ENCODE measurements around the gene KLHL25.

The KLHL25 gene

DNA sequence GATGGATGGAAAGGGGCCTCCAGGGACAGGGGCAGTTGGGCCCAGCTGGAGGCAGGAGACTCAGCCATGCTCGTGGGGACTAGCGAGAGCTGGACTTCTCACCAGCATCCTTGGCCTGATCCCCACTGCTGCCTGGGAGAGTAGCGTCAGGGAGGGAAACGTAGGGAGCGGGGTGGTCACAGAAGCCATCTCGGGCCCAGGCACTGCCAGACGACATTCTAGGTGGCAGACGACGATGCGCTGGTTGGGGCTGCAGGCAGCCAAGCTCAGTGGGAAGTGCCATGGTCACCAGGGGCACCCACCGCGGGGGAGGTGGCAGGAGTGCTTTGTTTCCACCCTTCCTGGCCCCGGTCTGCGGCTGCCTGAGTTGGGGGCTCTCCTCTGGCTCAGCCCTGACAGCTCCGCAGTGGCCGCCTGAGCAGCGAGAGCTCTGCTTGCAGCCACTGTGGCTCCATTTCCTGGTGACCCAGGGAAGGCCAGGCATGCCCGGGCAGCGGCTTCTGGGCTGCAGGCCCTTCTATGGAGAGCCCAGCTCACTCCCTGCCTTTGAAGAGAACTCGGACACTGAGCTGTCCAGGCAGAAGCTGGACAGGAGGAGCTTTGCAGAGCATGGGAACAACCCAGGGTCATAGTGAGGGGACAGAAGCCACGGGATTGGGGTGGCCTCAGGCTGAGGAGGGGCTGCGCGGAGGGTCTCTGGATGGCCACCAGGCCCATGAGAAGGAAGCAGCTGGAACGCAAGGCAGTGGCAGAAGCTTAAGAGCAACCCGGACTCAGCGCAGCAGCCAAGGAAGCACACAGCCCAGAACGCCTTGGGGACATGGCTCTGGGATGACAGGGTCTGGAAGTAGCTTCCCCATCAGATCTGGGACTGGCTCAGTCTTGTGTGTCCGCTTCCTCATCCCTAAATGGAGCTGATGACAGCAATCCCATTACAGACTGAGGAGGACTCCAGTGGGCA is 30.8 kb downstream of the KLHL25 start:
- DNase-seq (ENCODE audit: low read depth, low spot score), result no peak
- no peak overlapping the region for H3K4me3 ChIP-seq (ENCODE audit: low read length)

GRCh38 chr15:85763157-85763556 is 31.6 kb downstream of the KLHL25 start:
- no peak overlapping the region for H3K4me3 ChIP-seq (ENCODE audit: low read length)
- DNase-seq (ENCODE audit: low read depth, low spot score), result no peak

DNA sequence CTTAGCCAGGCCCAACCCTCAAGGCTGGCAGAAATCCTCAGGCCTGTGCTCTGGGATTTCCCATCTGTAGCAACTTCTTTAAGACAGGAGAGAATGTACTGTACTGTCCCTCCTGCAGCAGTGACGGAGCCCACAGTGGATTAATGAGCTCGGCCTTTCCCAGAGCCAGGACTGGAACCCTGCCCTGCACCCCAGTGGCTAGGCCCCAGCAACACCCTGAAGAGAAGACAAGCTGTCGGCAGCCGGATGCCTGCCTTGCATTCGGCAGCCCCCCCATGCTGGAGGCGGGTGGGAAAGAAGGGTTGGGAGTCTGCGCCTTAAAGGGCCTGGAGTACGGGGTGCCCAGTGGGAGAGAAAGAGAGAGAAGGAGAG is 32.0 kb downstream of the KLHL25 start:
- no peak overlapping the region for H3K4me3 ChIP-seq (ENCODE audit: low read length)
- DNase-seq (ENCODE audit: low read depth, low spot score), result no peak

DNA sequence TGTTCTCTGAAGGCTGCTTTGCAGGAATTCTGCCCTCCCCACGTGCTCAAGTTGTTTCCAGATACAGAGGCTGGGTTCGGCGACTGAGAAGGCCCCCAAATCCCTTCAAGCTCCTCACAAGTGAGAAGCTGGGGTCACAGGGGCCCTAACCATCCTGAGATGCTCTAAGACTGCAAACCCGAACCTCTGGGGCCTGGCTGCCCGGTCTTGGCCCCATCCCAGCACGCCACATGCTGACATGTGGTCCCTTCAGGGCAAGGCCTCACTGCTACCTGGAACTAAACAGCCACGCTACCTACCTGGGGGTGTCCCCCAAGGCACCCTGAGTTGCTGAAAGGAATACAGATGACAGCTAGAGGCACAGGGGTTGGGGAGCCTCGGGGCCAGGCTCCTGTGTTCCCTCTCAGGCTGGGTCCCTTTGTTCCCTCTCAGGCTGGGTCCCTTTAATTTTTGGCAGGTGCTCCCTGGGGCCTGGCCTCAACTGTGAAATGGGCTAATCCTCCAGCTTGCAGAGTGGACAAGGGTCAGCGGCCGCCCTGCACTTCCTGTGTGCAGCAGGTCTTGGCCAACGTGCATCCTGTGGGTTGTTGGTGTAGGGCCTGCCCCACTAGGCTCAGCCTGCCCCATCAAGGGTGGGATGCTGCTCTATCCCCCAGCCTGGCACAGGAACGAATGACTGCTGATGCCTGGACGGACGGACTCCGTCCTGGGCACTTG is 32.5 kb downstream of the KLHL25 start:
- DNase-seq (ENCODE audit: low read depth, low spot score), result no peak
- H3K4me3 ChIP-seq (ENCODE audit: low read length), result no peak overlapping the region

- no peak for DNase-seq (ENCODE audit: low read depth, low spot score)
- no peak overlapping the region for H3K4me3 ChIP-seq (ENCODE audit: low read length)
These were observed 33.1 kb downstream of the KLHL25 start for GRCh38 chr15:85761635-85762034.

GRCh38 chr15:85760531-85761371 is 34.0 kb downstream of the KLHL25 start:
- no peak for DNase-seq (ENCODE audit: low read depth, low spot score)
- no peak overlapping the region for H3K4me3 ChIP-seq (ENCODE audit: low read length)

DNA sequence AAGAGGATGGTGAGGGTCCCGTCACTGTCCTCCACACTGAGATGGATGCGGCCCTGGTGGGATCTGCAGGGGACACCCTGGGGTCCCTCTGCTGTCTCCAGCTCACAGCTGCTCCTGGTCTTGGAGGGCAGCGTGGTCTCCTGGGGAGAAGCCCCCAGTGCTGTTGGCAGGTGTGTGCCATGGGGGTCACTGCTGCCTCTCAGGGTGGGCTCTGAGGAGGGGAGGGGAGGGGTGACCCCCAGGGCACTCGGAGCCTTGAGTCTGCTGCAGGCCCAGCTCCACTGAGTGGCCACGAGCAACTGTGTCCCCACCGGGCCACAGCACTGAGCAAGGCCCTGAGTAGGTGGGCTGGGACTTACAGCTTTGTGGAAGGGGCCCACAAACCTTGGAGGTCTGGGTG is 34.7 kb downstream of the KLHL25 start:
- H3K4me3 ChIP-seq (ENCODE audit: low read length), result no peak overlapping the region
- no peak for DNase-seq (ENCODE audit: low read depth, low spot score)

DNA sequence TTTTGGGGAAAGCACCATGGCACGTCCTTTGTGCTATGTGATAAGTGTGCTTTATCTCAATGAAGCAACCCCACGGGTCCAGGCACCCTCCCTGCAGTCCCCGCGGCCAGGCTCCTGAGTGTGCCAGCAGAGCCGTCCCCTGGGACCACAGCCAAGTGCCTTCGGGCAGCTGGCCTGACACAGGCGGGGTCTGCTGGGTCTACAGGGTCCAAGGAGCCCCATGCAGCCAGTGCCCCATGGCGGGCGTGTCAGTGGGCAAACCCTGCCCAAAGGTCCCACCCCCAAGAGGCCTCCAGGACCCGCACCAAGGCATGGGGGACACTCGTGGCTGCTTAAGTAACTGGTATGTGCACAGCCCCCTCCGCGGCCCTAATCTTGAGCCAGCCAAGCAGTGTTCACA is 35.3 kb downstream of the KLHL25 start:
- DNase-seq (ENCODE audit: low read depth, low spot score), result no peak

DNA sequence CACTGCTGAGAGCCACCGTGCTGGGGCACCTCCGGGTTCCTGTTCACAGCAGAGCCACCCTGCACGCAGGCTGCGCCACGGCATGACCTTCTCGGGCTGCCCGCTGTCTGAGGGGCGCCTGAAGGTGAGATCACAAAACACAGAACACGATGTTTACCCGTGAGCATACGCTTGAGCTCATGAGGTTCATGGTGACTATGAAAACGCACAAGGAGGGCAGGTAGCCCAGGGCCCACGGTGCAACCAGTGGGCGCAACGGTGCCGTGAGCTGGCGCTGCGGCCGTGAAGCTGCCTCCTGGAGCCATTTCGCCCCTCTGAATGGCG is 36.1 kb downstream of the KLHL25 start:
- no peak overlapping the region for H3K4me3 ChIP-seq (ENCODE audit: low read length)
- DNase-seq (ENCODE audit: low read depth, low spot score), result no peak

More for the DNA sequence above, 35.3 kb downstream of the KLHL25 start:
- no peak overlapping the region for H3K4me3 ChIP-seq (ENCODE audit: low read length)

- DNase-seq (ENCODE audit: low read depth, low spot score), result no peak
- no peak overlapping the region for H3K4me3 ChIP-seq (ENCODE audit: low read length)
These were observed 36.6 kb downstream of the KLHL25 start for GRCh38 chr15:85757939-85758654.

GRCh38 chr15:85757073-85757938 is 37.4 kb downstream of the KLHL25 start:
- DNase-seq (ENCODE audit: low read depth, low spot score), result no peak
- H3K4me3 ChIP-seq (ENCODE audit: low read length), result no peak overlapping the region

DNA sequence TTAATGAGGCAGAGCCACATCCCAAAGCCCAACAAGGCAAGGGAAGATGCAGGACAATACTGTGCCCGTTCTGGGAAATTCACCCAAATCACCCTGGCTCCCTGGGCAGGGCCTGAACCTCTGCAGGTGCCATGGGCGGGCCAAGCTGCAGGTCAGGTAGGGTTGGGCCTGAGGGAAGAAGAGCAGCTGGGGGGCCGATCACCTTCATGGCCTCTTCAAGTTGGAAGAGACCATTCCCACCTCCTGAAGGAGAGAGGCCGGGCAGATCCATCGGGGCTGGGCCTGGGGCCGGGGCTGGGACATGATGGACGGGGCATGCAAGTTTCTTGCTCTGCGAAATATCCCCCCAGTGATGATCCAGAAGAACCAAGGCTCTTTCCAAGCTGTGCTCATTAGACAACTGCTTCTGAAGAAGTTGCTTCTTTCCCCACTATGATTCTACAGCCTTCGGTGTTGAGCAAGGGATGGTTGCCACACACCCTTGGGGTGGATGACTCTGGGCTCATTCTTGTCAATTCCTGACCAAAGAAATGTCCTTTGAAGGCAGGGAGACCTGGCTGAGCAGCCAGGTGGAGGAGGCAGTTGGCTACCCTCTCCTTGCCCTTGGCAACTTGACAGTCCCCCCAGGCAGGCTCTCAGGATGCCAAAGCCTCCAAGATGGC is 38.2 kb downstream of the KLHL25 start:
- H3K4me3 ChIP-seq (ENCODE audit: low read length), result no peak overlapping the region
- no peak for DNase-seq (ENCODE audit: low read depth, low spot score)

DNA sequence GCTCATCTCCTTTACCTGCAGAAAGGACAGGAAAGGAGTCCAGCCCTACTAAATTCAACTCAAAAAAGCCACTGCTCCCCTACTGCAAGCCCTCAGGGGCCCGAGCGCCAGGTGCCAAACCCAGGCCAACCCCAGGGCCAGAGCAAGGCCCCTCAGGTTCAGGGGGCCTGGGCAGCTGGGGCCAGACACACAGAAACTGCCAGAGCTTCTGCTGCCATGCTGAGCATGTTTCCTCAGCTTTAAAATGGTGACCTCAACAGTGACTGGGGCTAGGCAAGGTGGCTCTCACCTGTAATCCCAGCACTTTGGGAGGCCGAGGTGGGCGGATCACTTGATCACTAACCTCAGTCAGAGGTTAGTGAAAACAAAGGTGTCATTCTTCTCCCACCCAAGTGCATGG is 38.8 kb downstream of the KLHL25 start:
- H3K4me3 ChIP-seq (ENCODE audit: low read length), result no peak overlapping the region
- DNase-seq (ENCODE audit: low read depth, low spot score), result no peak

- H3K4me3 ChIP-seq (ENCODE audit: low read length), result no peak overlapping the region
- no peak for DNase-seq (ENCODE audit: low read depth, low spot score)
These were observed 39.3 kb downstream of the KLHL25 start for GRCh38 chr15:85755471-85755870.

- no peak for DNase-seq (ENCODE audit: low read depth, low spot score)
- H3K4me3 ChIP-seq (ENCODE audit: low read length), result no peak overlapping the region
These were observed 39.7 kb downstream of the KLHL25 start for GRCh38 chr15:85754989-85755388.

DNA sequence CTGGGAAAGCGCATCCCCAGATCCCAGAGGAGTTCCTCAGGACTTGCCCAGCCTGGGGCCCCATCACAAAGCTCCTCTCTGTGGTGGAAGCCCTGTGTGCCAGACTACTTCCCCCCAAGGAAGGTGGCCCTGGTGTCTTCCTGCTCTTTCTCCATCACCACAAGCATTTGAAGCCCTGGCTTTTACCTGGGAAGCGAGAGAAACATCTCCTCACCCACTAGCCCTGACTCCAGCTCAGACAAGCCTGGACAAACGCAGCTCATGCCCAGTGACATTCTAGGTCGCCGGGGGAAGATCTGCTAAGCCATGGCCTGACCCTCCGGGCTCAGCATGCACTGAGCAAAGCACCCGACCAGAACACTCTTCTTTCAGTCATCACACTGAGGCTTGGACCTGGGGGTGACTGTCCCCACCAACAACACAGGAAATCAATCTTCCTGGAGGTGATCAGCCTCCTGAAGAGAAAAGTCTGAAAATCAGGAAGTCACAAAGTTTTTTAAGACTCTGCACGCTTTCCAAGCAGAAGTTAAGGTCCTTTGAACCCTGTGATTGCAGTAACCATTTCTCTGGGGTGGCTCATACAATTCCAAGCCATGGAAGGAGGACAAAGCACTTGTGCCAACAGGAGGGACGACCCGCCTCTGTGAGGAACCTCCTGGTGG is 40.8 kb downstream of the KLHL25 start:
- H3K4me3 ChIP-seq (ENCODE audit: low read length), result no peak overlapping the region
- DNase-seq (ENCODE audit: low read depth, low spot score), result no peak

DNA sequence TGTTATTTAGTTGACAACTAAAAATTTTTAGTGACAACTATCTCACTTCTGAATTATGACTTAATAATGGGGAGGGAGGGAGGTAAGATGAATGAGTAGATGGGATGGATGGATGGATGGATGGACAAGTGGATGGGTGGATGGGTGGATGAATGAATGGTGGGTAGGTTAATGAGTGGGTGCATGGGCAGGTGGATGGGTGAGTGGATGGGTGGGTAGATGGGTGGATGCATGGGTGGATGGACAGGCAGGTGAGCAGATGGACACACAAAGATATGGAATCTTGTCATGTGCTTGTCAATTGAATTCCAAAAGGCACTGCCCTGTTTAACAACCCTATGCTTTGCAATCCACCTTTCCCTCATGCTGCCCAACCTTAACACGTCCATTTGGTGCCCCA is 41.5 kb downstream of the KLHL25 start:
- DNase-seq (ENCODE audit: low read depth, low spot score), result no peak
- H3K4me3 ChIP-seq (ENCODE audit: low read length), result no peak overlapping the region
